HTERT RPE-1 (cell line): ENCODE data around the gene DNAH14.
"Not testable (repeated sequence)": the region's sequence is repeated elsewhere in the genome, so short reads cannot be mapped to it uniquely, and the experiment has no call there.

ENCODE experiments used
- in situ Hi-C: fragments of 300-500 bp; cut with MboI; formaldehyde crosslinking; loops from 4 replicates; pipeline ENCODE4 v1.14.3; 2020; ENCODE audit warnings: low sequenced_read_pairs

The DNAH14 gene

GRCh38 chr1:224920930-224921329 lies 8.5 kb upstream of the DNAH14 start:
- in situ Hi-C loops: no loop called here

GRCh38 chr1:224921354-224921753 lies 8.1 kb upstream of the DNAH14 start:
- in situ Hi-C loops: no loop called here

GRCh38 chr1:224922404-224923164 lies 6.9 kb upstream of the DNAH14 start:
- in situ Hi-C loops: no loop called here

GRCh38 chr1:224923726-224924125 lies 5.7 kb upstream of the DNAH14 start:
- in situ Hi-C loops: no loop called here

- in situ Hi-C loops: not testable (repeated sequence)
Observed at GRCh38 chr1:224927631-224928030, 1.8 kb upstream of the DNAH14 start.

- in situ Hi-C loops: no loop called here
Observed at GRCh38 chr1:224928906-224929305, 569 bp upstream of the DNAH14 start.

- in situ Hi-C loops: no loop called here
Observed at GRCh38 chr1:224931605-224932004, 2.1 kb downstream of the DNAH14 start.

GRCh38 chr1:224932607-224933249 lies 3.3 kb downstream of the DNAH14 start:
- in situ Hi-C loops: no loop called here

- in situ Hi-C loops: no loop called here
Observed at GRCh38 chr1:224933584-224933983, 4.1 kb downstream of the DNAH14 start.

- in situ Hi-C loops: no loop called here
Observed at GRCh38 chr1:224938652-224939051, 9.2 kb downstream of the DNAH14 start.

GRCh38 chr1:224939844-224940425 lies 10.5 kb downstream of the DNAH14 start:
- in situ Hi-C loops: no loop called here

- in situ Hi-C loops: not testable (repeated sequence)
Observed at GRCh38 chr1:224940735-224941134, 11.3 kb downstream of the DNAH14 start.

GRCh38 chr1:224945651-224946348 lies 16.3 kb downstream of the DNAH14 start:
- in situ Hi-C loops: not testable (repeated sequence)

GRCh38 chr1:224946349-224946691 lies 16.8 kb downstream of the DNAH14 start:
- in situ Hi-C loops: not testable (repeated sequence)

- in situ Hi-C loops: no loop called here
Observed at GRCh38 chr1:224957696-224958095, 28.2 kb downstream of the DNAH14 start.

- in situ Hi-C loops: no loop called here
Observed at GRCh38 chr1:224958490-224958889, 29.0 kb downstream of the DNAH14 start.

- in situ Hi-C loops: no loop called here
Observed at GRCh38 chr1:224959115-224959514, 29.6 kb downstream of the DNAH14 start.

- in situ Hi-C loops: no loop called here
Observed at GRCh38 chr1:224959656-224960055, 30.2 kb downstream of the DNAH14 start.

GRCh38 chr1:224980181-224980580 lies 50.7 kb downstream of the DNAH14 start:
- in situ Hi-C loops: no loop called here

GRCh38 chr1:224981922-224982354 lies 52.5 kb downstream of the DNAH14 start:
- in situ Hi-C loops: not testable (repeated sequence)

GRCh38 chr1:224988042-224988441 lies 58.6 kb downstream of the DNAH14 start:
- in situ Hi-C loops: no loop called here

- in situ Hi-C loops: no loop called here
Observed at GRCh38 chr1:224989615-224990014, 60.1 kb downstream of the DNAH14 start.
